Mesodermal cell (in vitro differentiated cells): ENCODE results near the gene RPTOR.

Source experiments
- H3K27ac ChIP-seq: 2 replicates; pipeline ENCODE4 v1.7.0; 2013; ENCODE audit warnings: mild to moderate bottlenecking, low read depth, low read length, moderate library complexity; ENCODE audit not compliant: severe bottlenecking
- H3K36me3 ChIP-seq: 2 replicates; pipeline ENCODE4 v1.7.1; 2013; ENCODE audit warnings: mild to moderate bottlenecking, low read length, moderate library complexity; ENCODE audit not compliant: control insufficient read depth, insufficient read depth
- H3K4me1 ChIP-seq: one replicate; pipeline ENCODE4 v1.7.1; 2013; ENCODE audit warnings: mild to moderate bottlenecking, low read length; ENCODE audit not compliant: insufficient read depth, control insufficient read depth, poor library complexity, severe bottlenecking
- H3K4me3 ChIP-seq: 2 replicates; pipeline ENCODE4 v1.7.0; 2013; ENCODE audit warnings: low read length, control low read depth, mild to moderate bottlenecking; ENCODE audit not compliant: insufficient read depth, poor library complexity, severe bottlenecking; ENCODE audit errors: extremely low read depth
- H3K9me3 ChIP-seq: 2 replicates; pipeline ENCODE4 v1.7.1; 2013; ENCODE audit warnings: mild to moderate bottlenecking, low read length, moderate library complexity; ENCODE audit not compliant: control insufficient read depth
- WGBS, 2 experiments: methylation state at CpG; one replicate each; pipeline ENCODE4 v1.1.5; 2013; ENCODE audit warnings: missing lambda C conversion rate in 2 of 2; ENCODE audit not compliant: insufficient coverage in 2 of 2; 5-methylcytosine and 5-hydroxymethylcytosine counted together

Gene RPTOR

GRCh38 chr17:80906364-80907259 is 362.0 kb downstream of the RPTOR start:
- Histone ChIP-seq H3K9me3 (no peaks in the 10 kb centered on the region), H3K36me3 (peaks cover 46% of the 10 kb centered on the region), H3K4me3 (no peak overlapping the region), H3K27ac (no peak overlapping the region), H3K4me1 (no peaks in the 10 kb centered on the region)
- 95 to 97% methylated on average over 38 to 39 of the region's 39 CpGs for WGBS, 2 experiments

GRCh38 chr17:80907281-80907680 is 362.6 kb downstream of the RPTOR start:
- no peak overlapping the region for H3K4me3 ChIP-seq
- H3K36me3 ChIP-seq = peaks cover 48% of the 10 kb centered on the region
- H3K27ac ChIP-seq = no peak overlapping the region
- WGBS, 2 experiments = 95% methylated on average over 12 of the region's 12 CpGs
- no peaks in the 10 kb centered on the region for H3K4me1 ChIP-seq
- H3K9me3 ChIP-seq = no peaks in the 10 kb centered on the region

- 95% methylated on average over 12 of the region's 12 CpGs for WGBS, 2 experiments
Observed at GRCh38 chr17:80908211-80908610, 363.6 kb downstream of the RPTOR start.

GRCh38 chr17:80908776-80909175 is 364.1 kb downstream of the RPTOR start:
- H3K4me1 ChIP-seq = no peaks in the 10 kb centered on the region
- 96 to 99% methylated on average over 13 of the region's 13 CpGs for WGBS, 2 experiments
- H3K27ac ChIP-seq = no peak overlapping the region
- peaks cover 7% of the 10 kb centered on the region for H3K9me3 ChIP-seq
- H3K36me3 ChIP-seq = peaks cover 51% of the 10 kb centered on the region
- H3K4me3 ChIP-seq = no peak overlapping the region

More at GRCh38 chr17:80908211-80908610, 363.6 kb downstream of the RPTOR start:
- Histone ChIP-seq H3K27ac (no peak overlapping the region), H3K36me3 (peaks cover 49% of the 10 kb centered on the region), H3K9me3 (peaks cover 2% of the 10 kb centered on the region), H3K4me3 (no peak overlapping the region), H3K4me1 (no peaks in the 10 kb centered on the region)

- 89 to 96% methylated on average over 2 of the region's 2 CpGs for WGBS, 2 experiments
Observed at GRCh38 chr17:80909635-80910034, 365.0 kb downstream of the RPTOR start.

GRCh38 chr17:80910043-80910442 is 365.4 kb downstream of the RPTOR start:
- Histone ChIP-seq H3K27ac (no peak overlapping the region), H3K9me3 (peaks cover 19% of the 10 kb centered on the region), H3K36me3 (peaks cover 62% of the 10 kb centered on the region), H3K4me1 (no peaks in the 10 kb centered on the region), H3K4me3 (no peak overlapping the region)
- 92 to 95% methylated on average over 4 to 5 of the region's 5 CpGs for WGBS, 2 experiments

More at GRCh38 chr17:80909635-80910034, 365.0 kb downstream of the RPTOR start:
- Histone ChIP-seq H3K36me3 (peaks cover 58% of the 10 kb centered on the region), H3K9me3 (peaks cover 15% of the 10 kb centered on the region), H3K4me1 (no peaks in the 10 kb centered on the region), H3K4me3 (no peak overlapping the region), H3K27ac (no peak overlapping the region)

GRCh38 chr17:80912476-80912875 is 367.8 kb downstream of the RPTOR start:
- H3K27ac ChIP-seq = no peak overlapping the region
- no peak overlapping the region for H3K4me3 ChIP-seq
- H3K4me1 ChIP-seq = no peaks in the 10 kb centered on the region
- peaks cover 68% of the 10 kb centered on the region for H3K36me3 ChIP-seq
- 91 to 94% methylated on average over 12 to 13 of the region's 15 CpGs for WGBS, 2 experiments
- peaks cover 27% of the 10 kb centered on the region for H3K9me3 ChIP-seq

GRCh38 chr17:80913928-80914821 is 369.5 kb downstream of the RPTOR start:
- 83 to 88% methylated on average over 20 to 21 of the region's 21 CpGs for WGBS, 2 experiments
- no peak overlapping the region for H3K4me3 ChIP-seq
- no peak overlapping the region for H3K27ac ChIP-seq
- H3K9me3 ChIP-seq = peaks cover 27% of the 10 kb centered on the region
- no peaks in the 10 kb centered on the region for H3K4me1 ChIP-seq
- H3K36me3 ChIP-seq = peaks cover 70% of the 10 kb centered on the region

- no peaks in the 10 kb centered on the region for H3K4me1 ChIP-seq
- 90 to 96% methylated on average over 4 to 6 of the region's 8 CpGs for WGBS, 2 experiments
- peaks cover 27% of the 10 kb centered on the region for H3K9me3 ChIP-seq
- peaks cover 65% of the 10 kb centered on the region for H3K36me3 ChIP-seq
- no peak overlapping the region for H3K27ac ChIP-seq
- no peak overlapping the region for H3K4me3 ChIP-seq
Observed at GRCh38 chr17:80916246-80916645, 371.6 kb downstream of the RPTOR start.

GRCh38 chr17:80917716-80918560 is 373.3 kb downstream of the RPTOR start:
- Histone ChIP-seq H3K27ac (no peak overlapping the region), H3K4me3 (no peak overlapping the region)
- 97% methylated on average over 33 of the region's 33 CpGs for WGBS, 2 experiments

More at GRCh38 chr17:80917716-80918560, 373.3 kb downstream of the RPTOR start:
- Histone ChIP-seq H3K36me3 (peaks cover 49% of the 10 kb centered on the region), H3K4me1 (no peaks in the 10 kb centered on the region), H3K9me3 (peaks cover 27% of the 10 kb centered on the region)
